GM21723 (cell line): Measurements from ENCODE around the gene OLIG1.

ENCODE experiments used
- ATAC-seq: cut with Tn5 transposase; IDR thresholded peaks from one replicate; pipeline ENCODE4 v1.9.1; 2021; ENCODE audit warnings: mild to moderate bottlenecking, moderate library complexity; ENCODE audit not compliant: unreplicated experiment

OLIG1 gene

GRCh38 chr21:33089395-33090119 lies 19.6 kb downstream of the OLIG1 start:
- ATAC-seq, result no peak

- ATAC-seq, result no peak
Observed at GRCh38 chr21:33096426-33096825, 26.5 kb downstream of the OLIG1 start.

GRCh38 chr21:33099131-33099530 lies 29.2 kb downstream of the OLIG1 start:
- ATAC-seq, result no peak

GRCh38 chr21:33101300-33101911 lies 31.5 kb downstream of the OLIG1 start:
- ATAC-seq, result no peak

DNA sequence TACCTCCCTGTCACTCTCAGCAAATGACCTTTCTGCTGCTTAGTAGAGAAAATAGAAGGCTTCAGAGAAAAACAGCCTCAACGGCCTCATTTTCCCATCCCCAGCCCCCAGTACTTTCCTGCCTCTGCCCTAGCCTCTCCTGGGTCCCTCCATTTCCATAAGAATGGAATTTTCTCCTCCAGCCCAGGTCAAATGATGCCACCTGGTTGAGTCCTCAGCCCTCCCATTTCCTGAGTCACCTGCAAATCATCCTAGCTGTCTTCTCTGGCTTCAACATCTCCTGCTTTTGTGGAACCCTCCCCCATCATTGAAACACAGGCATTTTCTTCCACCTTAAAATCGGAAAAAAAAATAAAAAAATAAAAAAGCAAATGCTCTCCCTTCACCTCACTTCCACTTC lies 35.1 kb downstream of the OLIG1 start:
- no peak for ATAC-seq

DNA sequence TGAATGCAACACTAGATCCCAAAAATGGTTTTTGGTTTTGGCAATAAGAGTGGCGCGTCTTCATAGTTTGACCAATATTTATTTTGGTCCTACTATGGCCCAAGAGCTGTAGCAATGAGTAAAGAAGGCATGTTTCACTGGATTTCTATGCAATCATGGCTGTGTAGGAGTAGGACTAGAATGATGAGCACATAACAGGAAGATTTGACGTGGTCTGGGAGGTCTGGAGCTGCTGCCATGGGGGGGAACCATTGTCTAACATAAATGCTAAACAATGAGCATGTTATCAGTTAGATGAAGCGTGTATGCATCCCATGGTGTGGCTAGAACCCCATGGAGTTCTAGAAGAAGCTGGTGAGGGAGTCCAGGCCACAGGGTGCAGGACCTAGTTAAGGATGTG lies 38.3 kb downstream of the OLIG1 start:
- no peak for ATAC-seq

GRCh38 chr21:33109574-33110339 lies 39.8 kb downstream of the OLIG1 start:
- no peak for ATAC-seq

DNA sequence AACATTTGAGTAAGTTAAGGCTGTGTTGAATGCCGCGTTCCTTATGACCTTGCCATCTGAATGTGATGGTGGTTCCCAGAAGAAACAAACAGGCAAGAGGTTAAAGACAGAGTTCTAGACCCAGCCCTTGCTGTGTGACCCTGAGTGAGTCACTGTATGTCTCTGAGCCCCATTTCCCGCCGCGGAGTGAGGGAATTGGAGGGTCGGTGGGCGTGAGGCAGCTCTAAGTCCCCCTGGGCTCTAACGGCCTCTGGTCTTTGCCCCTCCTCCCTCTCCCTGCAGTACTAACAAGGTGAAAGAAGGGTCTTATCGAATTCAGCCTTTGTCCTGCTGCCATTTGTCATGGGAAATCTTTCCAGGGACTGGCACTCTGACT lies 40.4 kb downstream of the OLIG1 start:
- no peak for ATAC-seq

- ATAC-seq, result no peak
Observed at GRCh38 chr21:33111577-33111976, 41.6 kb downstream of the OLIG1 start.

GRCh38 chr21:33112151-33112550 lies 42.2 kb downstream of the OLIG1 start:
- no peak for ATAC-seq

GRCh38 chr21:33112681-33113080 lies 42.7 kb downstream of the OLIG1 start:
- ATAC-seq, result no peak

DNA sequence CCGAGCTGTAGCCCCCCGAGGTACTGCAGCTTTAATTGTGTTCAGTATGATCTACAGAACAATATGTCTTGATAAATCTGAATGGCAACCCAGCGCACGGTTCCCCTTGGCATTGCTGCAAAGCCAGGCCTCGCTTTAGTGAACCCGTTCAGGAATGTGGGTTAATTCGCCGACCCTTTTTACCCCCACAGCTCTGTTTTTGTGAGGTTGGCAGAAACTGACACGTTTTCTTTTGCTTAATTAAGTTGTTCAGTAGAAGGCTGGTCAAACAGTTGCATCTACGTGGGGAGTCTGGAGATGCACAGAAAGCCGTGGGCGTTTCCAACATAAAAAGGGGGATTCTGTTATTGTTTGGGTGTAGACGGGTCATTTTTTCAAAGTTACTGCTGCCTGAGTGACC lies 43.2 kb downstream of the OLIG1 start:
- ATAC-seq, result no peak

- no peak for ATAC-seq
Observed at GRCh38 chr21:33114276-33114675, 44.3 kb downstream of the OLIG1 start.

- no peak for ATAC-seq
Observed at GRCh38 chr21:33115631-33116510, 45.9 kb downstream of the OLIG1 start.

GRCh38 chr21:33116676-33117075 lies 46.7 kb downstream of the OLIG1 start:
- ATAC-seq, result no peak

DNA sequence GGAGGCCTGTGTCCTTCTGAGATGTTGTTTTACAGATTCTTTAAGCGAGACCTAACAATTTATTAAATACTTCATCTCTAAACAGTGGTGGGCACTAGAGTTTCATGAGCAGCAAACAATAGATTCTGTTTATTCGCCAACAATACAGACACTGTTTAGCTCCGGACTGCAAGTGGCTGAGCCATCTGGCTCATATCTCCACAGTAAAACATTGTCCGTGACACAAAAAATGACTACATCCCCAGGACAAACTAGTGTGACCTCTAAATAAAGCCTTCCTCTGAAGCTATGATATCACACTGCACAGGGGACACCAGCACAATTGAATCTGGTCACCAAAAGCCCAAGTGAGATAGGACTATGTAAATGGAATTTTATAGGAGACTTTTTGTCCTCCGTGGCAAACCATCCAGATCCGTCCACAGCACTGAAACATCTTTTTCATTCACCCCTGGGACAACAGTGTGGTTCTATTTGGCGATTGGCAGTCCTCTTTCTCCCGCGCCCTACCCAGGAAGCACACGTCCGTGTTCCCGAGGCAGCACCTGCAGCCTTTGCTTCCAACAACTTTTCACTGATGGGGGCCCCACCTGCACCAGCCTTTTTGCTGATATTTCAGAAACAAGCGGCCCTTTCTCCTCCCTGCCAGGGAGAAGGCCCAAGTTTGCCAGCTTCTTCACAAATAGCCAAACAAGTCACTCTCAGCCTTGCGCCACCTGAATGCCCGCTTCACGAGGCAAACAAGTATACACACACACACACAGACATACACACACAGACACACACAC lies 47.4 kb downstream of the OLIG1 start:
- ATAC-seq, result no peak
